NCI-H1417 (cell line): ENCODE results near the gene TBC1D16.
A peak's percentile ranks its signal among the peaks of the same experiment; 100 is the strongest.
"Not testable (repeated sequence)": the region's sequence is repeated elsewhere in the genome, so short reads cannot be mapped to it uniquely, and the experiment has no call there.

ENCODE experiments used
- DNase-seq, 3 experiments: peaks; one replicate each; lab custom pipeline; 2025; lab: John Stamatoyannopoulos, UW

The TBC1D16 gene

GRCh38 chr17:79916506-79916905, 119.2 kb downstream of the TBC1D16 start:
- DNase-seq: no peak

GRCh38 chr17:79915850-79916430, 119.7 kb downstream of the TBC1D16 start:
- peak; percentile 16 to 56 (median 18) for DNase-seq

GRCh38 chr17:79914813-79915740, 120.6 kb downstream of the TBC1D16 start:
- peak in 1 of 3 experiments; percentile 17 for DNase-seq

GRCh38 chr17:79913896-79914812, 121.5 kb downstream of the TBC1D16 start:
- DNase-seq: peak in 1 of 3 experiments; percentile 33

GRCh38 chr17:79913451-79913850, 122.2 kb downstream of the TBC1D16 start:
- no peak for DNase-seq

GRCh38 chr17:79912552-79913330, 122.9 kb downstream of the TBC1D16 start:
- DNase-seq: no peak

GRCh38 chr17:79911430-79912399, 124.0 kb downstream of the TBC1D16 start:
- DNase-seq: no peak

- DNase-seq: no peak
Observed at GRCh38 chr17:79910985-79911361, 124.7 kb downstream of the TBC1D16 start.

- DNase-seq: no peak
Observed at GRCh38 chr17:79909121-79909520, 126.6 kb downstream of the TBC1D16 start.

- peak in 2 of 3 experiments; percentile 14 to 74 for DNase-seq
Observed at GRCh38 chr17:79907850-79908249, 127.8 kb downstream of the TBC1D16 start.

- DNase-seq: no peak
Observed at GRCh38 chr17:79907217-79907715, 128.4 kb downstream of the TBC1D16 start.

- peak in 1 of 3 experiments; percentile 26 for DNase-seq
Observed at GRCh38 chr17:79905832-79906231, 129.8 kb downstream of the TBC1D16 start.

- DNase-seq: no peak
Observed at GRCh38 chr17:79904865-79905264, 130.8 kb downstream of the TBC1D16 start.

GRCh38 chr17:79902146-79902791, 133.4 kb downstream of the TBC1D16 start:
- DNase-seq: no peak

GRCh38 chr17:79901131-79901530, 134.5 kb downstream of the TBC1D16 start:
- DNase-seq: no peak

- no peak for DNase-seq
Observed at GRCh38 chr17:79899584-79899983, 136.1 kb downstream of the TBC1D16 start.

GRCh38 chr17:79897243-79898063, 138.2 kb downstream of the TBC1D16 start:
- no peak for DNase-seq

GRCh38 chr17:79893457-79893856, 142.2 kb downstream of the TBC1D16 start:
- DNase-seq: not testable (repeated sequence)
